Memory B cell (primary cell): ENCODE results near the gene INAFM2.

Experiments
- ATAC-seq: fragments of 150-1000 bp; cut with Tn5 transposase; 2 replicates; pipeline ENCODE4 v1.10.0; 2021; ENCODE audit warnings: low read depth, mild to moderate bottlenecking, moderate library complexity
- DNase-seq, 2 donors: peaks; one replicate each; pipeline ENCODE4 v3.0.0; 2022; ENCODE audit warnings: low spot score in 2 of 2
- H3K27ac Mint-ChIP-seq: one replicate; pipeline ENCODE4 v1.8.0; 2022; ENCODE audit warnings: mild to moderate bottlenecking, moderate library complexity, mixed read lengths
- H3K27me3 Mint-ChIP-seq: one replicate; pipeline ENCODE4 v1.8.0; 2022; ENCODE audit warnings: mixed read lengths
- H3K36me3 Mint-ChIP-seq: one replicate; pipeline ENCODE4 v1.8.0; 2022; ENCODE audit warnings: mild to moderate bottlenecking, mixed read lengths
- H3K4me1 Mint-ChIP-seq: one replicate; pipeline ENCODE4 v1.8.0; 2022; ENCODE audit warnings: mixed read lengths
- H3K4me3 Mint-ChIP-seq: one replicate; pipeline ENCODE4 v1.8.0; 2022; ENCODE audit warnings: mild to moderate bottlenecking, moderate library complexity, mixed read lengths
- H3K9me3 Mint-ChIP-seq: one replicate; pipeline ENCODE4 v1.8.0; 2022; ENCODE audit warnings: mixed read lengths

INAFM2 gene

DNA sequence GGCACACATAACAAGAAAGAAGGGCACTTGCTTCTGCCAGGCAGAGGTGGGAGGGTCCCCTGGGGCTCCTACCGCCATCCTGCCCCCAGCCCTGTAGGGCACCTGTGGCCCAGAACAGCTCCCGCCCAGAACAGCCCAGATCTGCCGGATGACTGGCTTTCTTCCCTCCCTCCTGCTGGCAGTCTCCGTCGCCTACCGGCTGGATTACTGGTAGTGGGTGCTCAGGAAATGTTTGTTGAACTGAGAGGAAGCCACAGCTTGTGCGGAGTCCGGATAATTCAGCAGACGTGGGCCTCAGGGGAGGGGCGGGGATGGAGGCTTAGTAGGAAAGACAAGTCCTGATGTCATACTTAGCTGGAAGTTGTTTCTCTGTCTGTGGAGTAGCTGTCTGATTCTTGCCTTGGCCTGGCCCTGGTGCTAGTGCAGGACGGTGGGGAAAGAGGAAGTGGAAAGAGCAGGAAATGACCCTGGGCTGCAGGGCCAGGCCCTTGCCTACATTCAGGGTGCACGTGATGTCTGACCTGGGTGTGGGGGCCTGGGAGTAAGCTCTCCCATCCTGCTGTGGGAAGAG lies 10.5 kb downstream of the INAFM2 start:
- DNase-seq = no peak
- H3K4me1 Mint-ChIP-seq = peaks cover 13% of the 10 kb centered on the region
- H3K27ac Mint-ChIP-seq = peak overlapping the region; percentile 11
- ATAC-seq = peak; percentile 16
- peaks cover 2% of the 10 kb centered on the region for H3K27me3 Mint-ChIP-seq
- no peak overlapping the region for H3K4me3 Mint-ChIP-seq
- no peaks in the 10 kb centered on the region for H3K9me3 Mint-ChIP-seq
- no peaks in the 10 kb centered on the region for H3K36me3 Mint-ChIP-seq

DNA sequence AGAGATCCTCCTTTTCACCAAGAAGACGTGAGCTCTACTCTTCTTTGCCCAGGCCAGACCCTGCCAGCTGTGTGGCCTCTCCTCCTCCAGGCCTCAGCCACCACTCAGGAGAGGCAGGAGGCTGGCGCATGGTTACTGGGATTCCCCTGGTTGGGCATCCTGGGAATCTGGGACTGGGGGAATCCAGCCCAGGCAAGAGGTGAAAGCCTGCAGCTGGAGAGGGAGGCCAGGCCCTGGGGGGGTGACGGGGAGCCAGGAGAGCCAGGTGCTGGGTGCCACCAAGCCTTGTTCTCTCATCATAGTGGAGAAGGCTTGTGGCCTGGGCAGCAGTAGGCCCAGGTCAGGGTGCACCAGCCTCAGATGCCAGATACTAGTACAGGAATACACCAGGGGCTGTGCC lies 11.0 kb downstream of the INAFM2 start:
- ATAC-seq (no peak), DNase-seq (no peak)
- Mint-ChIP-seq H3K9me3 (no peaks in the 10 kb centered on the region), H3K27ac (peak overlapping the region; percentile 11), H3K4me1 (peaks cover 13% of the 10 kb centered on the region), H3K36me3 (no peaks in the 10 kb centered on the region), H3K27me3 (peaks cover 2% of the 10 kb centered on the region), H3K4me3 (no peak overlapping the region)

GRCh38 chr15:40334941-40335795 lies 11.7 kb downstream of the INAFM2 start:
- Mint-ChIP-seq H3K27ac (no peak overlapping the region), H3K36me3 (no peaks in the 10 kb centered on the region), H3K27me3 (peaks cover 2% of the 10 kb centered on the region)

GRCh38 chr15:40335938-40336743 lies 12.6 kb downstream of the INAFM2 start:
- Mint-ChIP-seq H3K27me3 (peaks cover 2% of the 10 kb centered on the region), H3K4me1 (peaks cover 13% of the 10 kb centered on the region), H3K4me3 (no peak overlapping the region), H3K36me3 (no peaks in the 10 kb centered on the region), H3K9me3 (no peaks in the 10 kb centered on the region), H3K27ac (no peak overlapping the region)
- DNase-seq (no peak), ATAC-seq (no peak)

More at GRCh38 chr15:40334941-40335795, 11.7 kb downstream of the INAFM2 start:
- H3K9me3 Mint-ChIP-seq = no peaks in the 10 kb centered on the region
- H3K4me1 Mint-ChIP-seq = peaks cover 13% of the 10 kb centered on the region
- ATAC-seq (no peak), DNase-seq (no peak)
- H3K4me3 Mint-ChIP-seq = no peak overlapping the region

- ATAC-seq (no peak), DNase-seq (no peak)
- H3K4me1 Mint-ChIP-seq = peaks cover 13% of the 10 kb centered on the region
- H3K4me3 Mint-ChIP-seq = no peak overlapping the region
- H3K36me3 Mint-ChIP-seq = no peaks in the 10 kb centered on the region
- H3K9me3 Mint-ChIP-seq = no peaks in the 10 kb centered on the region
- H3K27me3 Mint-ChIP-seq = peaks cover 2% of the 10 kb centered on the region
- H3K27ac Mint-ChIP-seq = no peak overlapping the region
These were observed 13.2 kb downstream of the INAFM2 start for GRCh38 chr15:40336744-40337122.

DNA sequence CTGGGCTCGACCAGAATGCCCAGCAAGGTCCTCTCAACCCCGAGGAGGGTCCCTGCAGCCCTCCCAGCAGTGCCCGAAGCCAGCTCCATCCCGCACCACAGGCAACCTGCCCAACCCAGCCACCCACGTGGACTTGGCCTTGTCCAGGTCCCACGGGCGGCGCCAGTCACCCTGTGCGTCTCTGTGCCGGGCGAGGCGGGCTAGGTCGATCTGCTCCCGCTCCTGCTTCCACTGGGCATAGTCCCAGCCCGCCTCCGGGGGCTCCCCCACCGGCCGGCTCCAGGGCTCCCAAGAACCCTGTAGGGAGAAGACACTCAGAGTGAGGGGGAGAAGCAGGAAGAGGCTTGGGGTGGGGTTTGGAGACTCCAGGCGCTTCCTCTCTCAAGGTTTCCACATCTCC lies 14.1 kb downstream of the INAFM2 start:
- H3K36me3 Mint-ChIP-seq = no peaks in the 10 kb centered on the region
- no peak for ATAC-seq

GRCh38 chr15:40338041-40338657 lies 14.7 kb downstream of the INAFM2 start:
- Mint-ChIP-seq H3K27me3 (peaks cover 2% of the 10 kb centered on the region), H3K4me1 (peaks cover 13% of the 10 kb centered on the region), H3K9me3 (no peaks in the 10 kb centered on the region), H3K36me3 (no peaks in the 10 kb centered on the region), H3K4me3 (no peak overlapping the region), H3K27ac (no peak overlapping the region)
- DNase-seq (peak; percentile 71 to 74), ATAC-seq (peak; percentile 92)

More for the DNA sequence above, 14.1 kb downstream of the INAFM2 start:
- Mint-ChIP-seq H3K4me1 (peaks cover 13% of the 10 kb centered on the region), H3K9me3 (no peaks in the 10 kb centered on the region), H3K27ac (no peak overlapping the region), H3K4me3 (no peak overlapping the region), H3K27me3 (peaks cover 2% of the 10 kb centered on the region)
- no peak for DNase-seq

DNA sequence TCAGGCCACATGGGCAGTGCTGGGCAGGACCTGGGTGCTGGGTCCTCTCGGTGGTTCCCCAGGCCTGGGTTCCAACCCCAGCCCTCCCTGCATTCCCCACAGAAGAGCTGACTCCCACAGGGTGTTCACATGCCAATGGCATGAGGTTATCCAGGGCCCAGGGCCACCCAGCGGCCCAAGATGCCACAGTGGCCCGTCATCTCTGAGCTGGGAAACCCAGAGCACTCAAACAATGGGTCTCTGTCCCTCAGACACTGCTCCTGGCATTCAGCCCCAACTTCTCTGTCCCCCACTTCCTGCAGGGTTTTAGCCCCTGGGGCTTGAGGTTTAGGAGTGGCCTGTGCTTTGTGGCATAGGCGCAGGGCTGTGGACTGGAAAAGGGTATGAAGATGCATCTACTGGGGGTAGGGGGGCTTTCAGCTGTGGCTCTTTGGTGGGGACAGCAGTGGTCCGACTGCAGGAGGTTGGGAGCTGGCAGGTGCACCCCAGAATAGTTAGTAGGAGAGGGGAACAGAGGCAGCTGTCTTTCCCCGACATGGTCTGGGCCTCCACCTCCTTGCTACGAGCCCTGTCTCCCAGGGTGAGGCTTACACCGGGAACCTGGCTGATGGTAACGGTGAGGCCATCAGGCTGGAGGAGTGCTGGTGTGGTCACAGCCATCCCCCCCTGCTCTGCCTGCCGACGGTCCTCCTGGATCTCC lies 15.6 kb downstream of the INAFM2 start:
- peaks cover 2% of the 10 kb centered on the region for H3K27me3 Mint-ChIP-seq
- peaks cover 7% of the 10 kb centered on the region for H3K4me1 Mint-ChIP-seq
- DNase-seq (no peak), ATAC-seq (no peak)
- H3K9me3 Mint-ChIP-seq = no peaks in the 10 kb centered on the region
- no peak overlapping the region for H3K27ac Mint-ChIP-seq
- no peak overlapping the region for H3K4me3 Mint-ChIP-seq
- H3K36me3 Mint-ChIP-seq = no peaks in the 10 kb centered on the region

GRCh38 chr15:40339621-40339945 lies 16.1 kb downstream of the INAFM2 start:
- DNase-seq = no peak
- no peak overlapping the region for H3K27ac Mint-ChIP-seq
- peaks cover 5% of the 10 kb centered on the region for H3K4me1 Mint-ChIP-seq
- peaks cover 2% of the 10 kb centered on the region for H3K27me3 Mint-ChIP-seq
- no peak for ATAC-seq
- H3K9me3 Mint-ChIP-seq = no peaks in the 10 kb centered on the region
- H3K4me3 Mint-ChIP-seq = no peak overlapping the region
- no peaks in the 10 kb centered on the region for H3K36me3 Mint-ChIP-seq

DNA sequence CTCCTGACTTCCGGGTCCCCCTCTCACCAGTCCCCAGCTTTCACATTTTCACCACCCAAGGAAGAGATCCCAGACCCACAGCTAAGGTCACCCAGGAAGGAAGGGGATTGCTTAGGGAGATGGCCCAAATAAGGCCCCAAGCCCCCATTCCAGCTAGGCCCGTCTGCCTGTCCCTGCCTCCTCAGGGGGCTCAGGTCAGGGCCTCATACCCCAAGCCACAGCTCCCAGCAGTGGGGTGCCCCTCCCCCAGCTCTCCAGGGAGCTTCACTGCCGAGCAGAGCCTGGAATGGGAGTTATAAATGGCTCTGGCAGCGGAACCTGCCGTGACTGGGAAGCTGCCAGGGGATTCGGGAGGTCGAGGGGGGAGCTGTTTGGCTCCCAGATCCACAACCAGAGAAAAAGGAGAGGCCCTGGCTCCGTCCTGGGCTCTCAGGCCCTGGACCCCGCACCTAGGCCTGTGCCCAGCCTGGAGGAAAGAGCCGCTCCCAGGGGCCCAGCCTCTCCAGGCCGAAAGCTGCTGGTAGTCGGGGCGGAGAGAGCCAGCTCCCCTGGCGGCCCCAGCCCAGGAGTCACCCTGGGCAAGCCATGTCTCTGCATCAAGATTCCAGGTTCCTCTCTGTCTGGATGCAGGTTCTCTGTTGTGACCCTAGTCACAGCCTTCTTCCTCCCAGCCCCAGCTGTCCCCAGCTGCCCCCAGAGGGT lies 16.7 kb downstream of the INAFM2 start:
- no peaks in the 10 kb centered on the region for H3K36me3 Mint-ChIP-seq
- no peak overlapping the region for H3K27ac Mint-ChIP-seq

DNA sequence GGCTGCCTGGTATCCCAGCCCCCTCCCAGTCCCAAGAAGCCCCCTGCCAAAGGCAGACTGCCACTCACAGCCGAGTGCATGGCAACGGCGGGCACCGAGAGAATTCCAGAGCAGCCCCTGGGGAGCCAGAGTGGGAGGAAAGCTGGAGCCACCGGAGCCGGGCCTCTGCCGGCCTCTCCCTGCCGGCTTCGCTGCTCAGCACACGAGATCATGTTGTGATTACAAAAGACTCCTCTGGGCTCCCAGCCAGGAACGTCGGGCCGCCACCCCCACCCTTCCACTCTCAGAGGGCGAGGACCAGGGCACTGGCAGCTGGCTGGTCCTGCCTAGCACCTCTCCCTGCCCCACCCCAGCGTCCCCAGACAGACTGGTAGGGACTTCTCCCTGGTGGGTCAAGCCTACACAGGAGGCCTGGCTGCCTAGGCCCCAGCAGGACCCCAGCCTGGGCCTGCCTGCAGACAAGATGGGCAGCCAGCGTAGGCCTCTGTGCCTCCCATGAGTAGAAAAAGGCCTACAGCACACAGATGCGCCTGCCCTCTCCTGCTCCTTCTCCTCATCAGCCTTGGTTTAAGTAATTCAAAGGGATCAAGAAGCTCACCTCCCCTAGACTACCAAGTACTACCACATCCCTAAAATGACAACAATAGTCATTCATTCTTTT lies 17.4 kb downstream of the INAFM2 start, which contains the start of gene CCDC9B:
CCDC9B (minus strand) TSS at position 200 of the 661 bp plus-strand sequence; CDS start at position 80, 120 bp downstream.
- H3K4me3 Mint-ChIP-seq = no peak within 1 kb of the TSS
- H3K27ac Mint-ChIP-seq = no peak within 1 kb of the TSS
- no peaks in the 10 kb centered on the region for H3K9me3 Mint-ChIP-seq
- no peak for ATAC-seq
- H3K36me3 Mint-ChIP-seq = no peaks in the 10 kb centered on the region
- peaks cover 2% of the 10 kb centered on the region for H3K27me3 Mint-ChIP-seq
- no peak for DNase-seq
- H3K4me1 Mint-ChIP-seq = peaks cover 5% of the 10 kb centered on the region

More for the DNA sequence above, 16.7 kb downstream of the INAFM2 start:
- H3K27me3 Mint-ChIP-seq = peaks cover 2% of the 10 kb centered on the region
- peaks cover 5% of the 10 kb centered on the region for H3K4me1 Mint-ChIP-seq
- no peaks in the 10 kb centered on the region for H3K9me3 Mint-ChIP-seq
- DNase-seq (no peak), ATAC-seq (no peak)
- H3K4me3 Mint-ChIP-seq = no peak overlapping the region

- no peak overlapping the region for H3K4me3 Mint-ChIP-seq
- ATAC-seq = no peak
- H3K4me1 Mint-ChIP-seq = peaks cover 5% of the 10 kb centered on the region
- no peaks in the 10 kb centered on the region for H3K9me3 Mint-ChIP-seq
- peaks cover 2% of the 10 kb centered on the region for H3K27me3 Mint-ChIP-seq
- no peak for DNase-seq
- no peaks in the 10 kb centered on the region for H3K36me3 Mint-ChIP-seq
- H3K27ac Mint-ChIP-seq = no peak overlapping the region
These were observed 19.2 kb downstream of the INAFM2 start for GRCh38 chr15:40342416-40343320.
